ENCODE measurements around the gene PCDH9.

The PCDH9 gene

GRCh38 chr13:67001363-67001762, 228.8 kb downstream of the PCDH9 start:
- FAIRE-seq (no peak), DNase-seq (ENCODE audit: extremely low spot score, insufficient read length, low read depth) (no peak)

DNA sequence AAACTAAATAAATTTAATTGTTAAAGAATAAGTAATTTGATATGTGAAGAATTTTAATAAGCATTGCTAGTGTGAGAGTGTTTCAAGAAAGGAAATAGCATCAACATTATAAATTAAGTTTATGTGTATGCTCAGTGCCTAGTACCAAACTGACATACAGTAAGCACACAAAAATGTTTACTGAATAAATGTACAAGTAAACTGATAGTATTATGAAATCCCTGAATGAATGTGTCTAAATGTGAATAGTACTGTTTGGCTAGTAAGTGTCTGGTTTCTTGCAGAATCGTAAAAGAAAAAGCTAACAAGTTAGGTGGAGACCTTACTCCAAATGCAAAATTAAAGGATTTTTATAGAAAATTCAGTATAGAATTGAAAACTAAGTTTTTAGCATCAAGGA, 233.6 kb downstream of the PCDH9 start:
- no peak for FAIRE-seq
- DNase-seq (ENCODE audit: extremely low spot score, insufficient read length, low read depth): no peak

DNA sequence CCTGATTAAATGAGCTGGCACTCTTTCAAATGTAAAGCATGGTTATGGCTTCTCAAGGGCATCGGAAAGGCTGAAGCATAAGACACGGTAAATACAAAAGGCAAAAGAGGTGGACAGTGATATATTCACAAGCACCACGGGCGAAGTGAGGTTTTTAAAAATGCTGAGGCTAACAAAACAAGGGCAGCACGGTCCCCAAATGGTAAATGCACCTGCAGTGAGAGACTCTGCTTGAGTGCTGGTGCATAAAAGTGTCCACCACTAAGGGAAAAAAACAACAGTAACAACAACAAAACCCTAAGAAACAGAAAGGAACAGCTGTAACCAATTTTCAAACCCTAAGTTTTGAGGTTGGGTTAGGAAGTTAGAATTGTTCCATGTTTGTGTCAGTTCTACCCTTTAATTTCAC, 234.9 kb downstream of the PCDH9 start:
- FAIRE-seq: peak; percentile 85

GRCh38 chr13:66994517-66995202, 235.5 kb downstream of the PCDH9 start:
- FAIRE-seq: no peak

More for the DNA sequence above, 234.9 kb downstream of the PCDH9 start:
- DNase-seq (ENCODE audit: extremely low spot score, insufficient read length, low read depth): no peak

DNA sequence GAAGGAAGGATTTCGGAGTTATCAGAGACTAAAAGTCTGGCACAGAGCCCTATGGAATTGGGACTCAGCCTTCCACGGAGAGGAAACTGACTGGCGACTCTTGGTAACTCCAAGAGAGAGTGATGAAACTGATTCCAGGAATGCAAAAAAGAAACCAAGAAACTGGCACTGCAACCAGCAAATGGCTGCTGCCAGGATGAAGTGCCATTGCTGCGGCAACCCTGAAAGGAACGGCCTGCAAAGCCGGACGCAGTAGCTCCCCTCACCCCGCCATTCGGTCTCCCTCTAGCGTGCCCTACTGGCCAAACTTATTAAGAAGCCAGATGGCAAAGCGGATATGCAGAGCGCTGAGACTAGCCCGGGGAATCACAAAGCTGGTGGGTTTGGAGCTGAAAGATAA, 236.0 kb downstream of the PCDH9 start:
- DNase-seq (ENCODE audit: extremely low spot score, insufficient read length, low read depth) (no peak), FAIRE-seq (no peak)

More at GRCh38 chr13:66994517-66995202, 235.5 kb downstream of the PCDH9 start:
- no peak for DNase-seq (ENCODE audit: extremely low spot score, insufficient read length, low read depth)

DNA sequence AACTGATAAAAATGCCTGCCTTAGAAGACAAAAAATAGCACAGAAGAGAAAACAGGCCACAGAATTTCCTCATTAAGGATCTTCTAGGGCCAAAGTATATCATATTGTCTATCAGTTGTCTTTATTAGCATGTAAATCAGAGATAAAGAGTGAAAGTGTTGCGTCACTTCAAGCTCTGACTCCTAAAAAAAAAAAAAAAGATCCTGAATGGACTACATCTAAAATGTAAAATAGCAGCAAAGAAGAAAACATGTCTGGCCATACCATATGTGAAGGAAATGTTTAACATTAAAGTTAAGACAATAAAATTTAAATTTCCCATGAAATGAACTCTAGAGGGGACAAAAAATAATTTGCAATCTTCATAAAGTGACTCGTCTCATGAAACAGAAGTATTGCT, 237.4 kb downstream of the PCDH9 start:
- no peak for FAIRE-seq
- DNase-seq (ENCODE audit: extremely low spot score, insufficient read length, low read depth): no peak

- DNase-seq (ENCODE audit: extremely low spot score, insufficient read length, low read depth): no peak
- no peak for FAIRE-seq
Observed at GRCh38 chr13:66992183-66992582, 238.0 kb downstream of the PCDH9 start.

DNA sequence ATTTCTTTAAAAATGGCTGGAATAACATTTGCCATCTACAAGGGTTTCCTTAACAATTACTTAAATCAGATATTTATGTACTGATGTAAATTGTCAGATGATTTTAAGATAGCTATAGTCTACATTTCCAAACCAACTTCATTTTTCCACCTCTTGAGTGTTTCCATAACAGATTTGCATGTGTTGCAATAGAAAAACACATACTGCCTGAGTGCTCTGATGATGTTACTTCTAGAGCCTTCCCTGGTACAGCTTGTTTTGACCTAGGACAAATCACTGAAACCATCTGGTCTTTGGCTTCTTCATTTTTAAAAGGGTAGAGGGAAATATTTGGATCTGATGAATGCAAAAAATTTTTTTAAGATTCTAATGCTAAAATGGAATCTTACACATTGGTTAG, 245.9 kb downstream of the PCDH9 start:
- FAIRE-seq (no peak), DNase-seq (ENCODE audit: extremely low spot score, insufficient read length, low read depth) (no peak)

DNA sequence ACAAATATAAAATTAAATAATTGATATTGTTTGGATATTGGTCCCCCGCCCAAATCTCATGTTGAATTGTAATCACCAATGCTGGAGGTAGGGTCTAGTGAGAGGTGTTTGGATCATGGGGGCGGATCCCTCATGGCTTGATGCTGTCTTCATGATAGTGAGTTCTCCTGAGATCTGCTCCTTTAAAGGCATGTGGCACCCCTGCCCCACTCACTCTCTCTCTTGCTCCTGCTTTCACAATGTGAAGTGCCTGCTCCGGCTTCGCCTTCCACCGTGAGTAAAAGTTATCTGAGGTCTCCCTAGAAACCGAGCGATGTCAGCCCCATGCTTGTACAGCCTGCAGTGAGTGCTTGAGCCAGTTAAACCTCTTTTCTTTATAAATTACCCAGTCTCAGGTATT, 248.2 kb downstream of the PCDH9 start:
- no peak for DNase-seq (ENCODE audit: extremely low spot score, insufficient read length, low read depth)
- FAIRE-seq: no peak

DNA sequence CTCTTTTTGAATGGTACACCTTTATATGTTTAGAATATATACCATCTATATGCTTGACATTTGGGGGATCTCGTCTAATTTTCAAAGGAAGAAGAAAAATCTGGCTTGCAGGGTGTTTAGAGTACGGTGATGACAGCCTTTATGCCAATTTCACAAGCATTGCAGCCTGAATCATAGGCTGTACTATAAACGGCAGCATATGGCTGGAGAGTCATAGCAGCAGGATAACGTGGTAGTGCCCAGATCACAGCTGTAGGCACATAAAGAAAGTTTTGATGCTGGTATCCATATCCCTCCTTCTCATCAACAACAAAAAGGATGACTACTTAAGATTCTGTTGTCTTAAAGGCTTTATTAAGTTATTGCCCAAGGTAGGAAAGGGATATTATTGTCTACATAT, 253.0 kb downstream of the PCDH9 start:
- no peak for DNase-seq (ENCODE audit: extremely low spot score, insufficient read length, low read depth)
- no peak for FAIRE-seq

- FAIRE-seq (no peak), DNase-seq (ENCODE audit: extremely low spot score, insufficient read length, low read depth) (no peak)
Observed at GRCh38 chr13:66974889-66975288, 255.2 kb downstream of the PCDH9 start.

- FAIRE-seq (no peak), DNase-seq (ENCODE audit: extremely low spot score, insufficient read length, low read depth) (no peak)
Observed at GRCh38 chr13:66974174-66974573, 256.0 kb downstream of the PCDH9 start.

GRCh38 chr13:66972659-66973058, 257.5 kb downstream of the PCDH9 start:
- DNase-seq (ENCODE audit: extremely low spot score, insufficient read length, low read depth): no peak
- FAIRE-seq: no peak

GRCh38 chr13:66971004-66971403, 259.1 kb downstream of the PCDH9 start:
- no peak for FAIRE-seq
- DNase-seq (ENCODE audit: extremely low spot score, insufficient read length, low read depth): no peak

DNA sequence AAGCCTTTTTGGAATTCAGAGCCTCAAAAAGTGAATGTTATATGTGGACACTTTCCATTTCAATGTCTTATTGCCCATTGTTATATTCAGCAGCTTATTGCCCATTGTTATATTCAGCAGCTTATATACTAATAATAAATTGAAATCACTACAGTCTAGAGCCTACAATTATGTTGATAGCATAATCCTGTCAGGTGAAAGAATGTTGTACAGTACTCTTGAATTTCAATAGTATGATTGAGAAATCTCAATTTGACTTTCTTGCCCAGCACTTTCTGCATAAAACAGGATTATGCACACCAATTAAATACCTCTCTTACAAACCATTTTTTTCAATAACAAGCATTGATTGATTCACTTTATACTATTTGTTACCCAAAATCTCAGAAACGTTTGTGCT, 260.8 kb downstream of the PCDH9 start:
- DNase-seq (ENCODE audit: extremely low spot score, insufficient read length, low read depth) (no peak), FAIRE-seq (no peak)

DNA sequence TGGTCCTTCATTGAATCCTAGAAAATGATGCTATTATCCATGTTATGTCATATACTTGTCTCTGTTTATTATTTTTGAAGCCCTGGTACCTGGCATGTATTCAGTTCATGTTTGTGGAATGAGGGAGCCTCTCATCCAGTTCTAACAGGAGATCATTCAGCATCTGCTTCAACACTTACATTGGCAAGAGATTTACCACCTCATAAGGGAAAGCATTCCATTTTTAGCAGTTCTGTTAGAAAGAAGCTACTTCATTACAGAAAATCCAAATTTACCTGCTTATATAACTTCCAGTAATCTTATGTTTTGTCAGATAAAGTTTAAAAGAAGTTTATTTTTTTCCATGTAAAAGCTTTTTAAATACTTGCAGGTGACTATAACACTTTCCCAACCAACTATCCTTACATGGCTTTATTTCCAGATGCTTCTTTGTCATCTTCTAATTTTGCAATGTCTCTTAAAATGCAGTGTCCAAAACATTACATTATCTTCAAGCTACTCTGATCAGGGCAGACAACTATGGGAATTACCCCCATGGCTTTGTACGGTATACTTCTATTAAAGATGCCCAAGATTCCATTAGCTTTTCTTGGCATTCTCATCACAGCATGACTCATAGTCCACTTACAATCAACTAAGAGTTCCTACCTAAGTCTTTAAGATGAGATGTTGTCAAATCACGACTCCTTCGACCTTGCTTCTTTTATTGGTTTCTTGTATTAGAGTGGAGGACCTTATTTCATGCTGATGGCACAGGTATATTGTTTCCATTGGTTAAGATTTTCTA, 262.1 kb downstream of the PCDH9 start:
- FAIRE-seq (no peak), DNase-seq (ENCODE audit: extremely low spot score, insufficient read length, low read depth) (no peak)

- DNase-seq (ENCODE audit: extremely low spot score, insufficient read length, low read depth) (no peak), FAIRE-seq (no peak)
Observed at GRCh38 chr13:66965181-66965580, 265.0 kb downstream of the PCDH9 start.

DNA sequence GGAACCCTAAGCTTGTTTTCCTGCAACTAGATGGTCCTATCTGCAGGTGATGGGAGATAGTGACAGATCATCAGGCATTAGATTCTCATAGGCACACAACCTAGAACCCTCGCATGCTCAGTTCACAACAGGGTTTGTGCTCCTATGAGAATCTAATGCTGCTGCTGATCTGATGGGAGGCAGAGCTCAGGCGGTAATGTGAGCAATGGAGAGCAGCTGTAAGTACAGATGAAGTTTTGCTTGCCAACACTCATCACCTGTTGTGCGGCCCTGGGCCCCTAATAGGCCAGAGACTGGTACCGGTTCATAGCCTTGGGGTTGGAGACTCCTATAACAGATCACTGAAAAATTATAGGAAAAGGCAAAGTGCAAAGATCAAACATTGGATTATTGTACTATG, 267.2 kb downstream of the PCDH9 start:
- DNase-seq (ENCODE audit: extremely low spot score, insufficient read length, low read depth): no peak
- FAIRE-seq: no peak

- no peak for DNase-seq (ENCODE audit: extremely low spot score, insufficient read length, low read depth)
- no peak for FAIRE-seq
Observed at GRCh38 chr13:66958611-66959010, 271.5 kb downstream of the PCDH9 start.

DNA sequence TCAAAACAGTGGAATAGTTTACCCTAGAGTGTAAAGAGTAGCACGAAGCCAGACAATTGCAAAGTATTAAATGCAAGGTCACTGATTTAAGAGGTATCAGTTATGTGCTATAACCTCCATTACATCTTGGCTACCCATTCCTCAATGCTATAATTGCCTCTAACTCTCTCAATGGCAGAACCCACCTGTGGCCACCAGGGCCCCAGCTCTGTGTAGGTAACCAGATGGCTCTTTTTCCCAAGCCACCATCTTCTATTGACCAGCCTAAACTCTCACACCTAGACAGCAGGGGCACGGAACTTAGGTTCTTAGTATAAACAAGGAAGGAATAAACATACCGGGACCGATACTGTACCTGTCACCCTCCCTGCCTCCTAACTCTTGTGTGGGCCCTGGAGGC, 277.6 kb downstream of the PCDH9 start:
- FAIRE-seq (no peak), DNase-seq (ENCODE audit: extremely low spot score, insufficient read length, low read depth) (no peak)

DNA sequence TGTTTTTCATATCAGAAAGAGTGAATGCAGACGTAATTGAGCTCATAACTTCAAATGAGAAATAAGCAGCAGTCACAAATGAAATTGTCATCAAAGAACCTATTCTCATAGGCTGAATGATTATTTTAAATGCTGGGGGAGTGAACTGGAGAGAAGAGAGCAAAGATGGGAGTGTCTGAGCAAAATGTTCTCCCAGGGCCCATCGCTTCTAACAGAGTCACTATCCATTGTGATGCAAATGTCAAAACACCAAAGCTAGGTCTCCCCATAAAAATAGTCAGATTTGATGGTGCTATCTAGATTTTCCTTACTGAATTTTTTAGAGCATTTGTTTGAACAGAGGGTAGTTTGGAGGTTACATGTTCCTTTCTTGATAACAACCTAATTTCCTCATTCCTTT, 278.7 kb downstream of the PCDH9 start:
- FAIRE-seq (no peak), DNase-seq (ENCODE audit: extremely low spot score, insufficient read length, low read depth) (no peak)

GRCh38 chr13:66950666-66951065, 279.5 kb downstream of the PCDH9 start:
- DNase-seq (ENCODE audit: extremely low spot score, insufficient read length, low read depth): no peak
- FAIRE-seq: no peak

Measured in GM18507 (cell line).